ENCODE data around the gene LIFR.

GRCh38 chr5:38469707-38470267, 86.7 kb downstream of the LIFR start:
- TF ChIP-seq, protein P1, sequence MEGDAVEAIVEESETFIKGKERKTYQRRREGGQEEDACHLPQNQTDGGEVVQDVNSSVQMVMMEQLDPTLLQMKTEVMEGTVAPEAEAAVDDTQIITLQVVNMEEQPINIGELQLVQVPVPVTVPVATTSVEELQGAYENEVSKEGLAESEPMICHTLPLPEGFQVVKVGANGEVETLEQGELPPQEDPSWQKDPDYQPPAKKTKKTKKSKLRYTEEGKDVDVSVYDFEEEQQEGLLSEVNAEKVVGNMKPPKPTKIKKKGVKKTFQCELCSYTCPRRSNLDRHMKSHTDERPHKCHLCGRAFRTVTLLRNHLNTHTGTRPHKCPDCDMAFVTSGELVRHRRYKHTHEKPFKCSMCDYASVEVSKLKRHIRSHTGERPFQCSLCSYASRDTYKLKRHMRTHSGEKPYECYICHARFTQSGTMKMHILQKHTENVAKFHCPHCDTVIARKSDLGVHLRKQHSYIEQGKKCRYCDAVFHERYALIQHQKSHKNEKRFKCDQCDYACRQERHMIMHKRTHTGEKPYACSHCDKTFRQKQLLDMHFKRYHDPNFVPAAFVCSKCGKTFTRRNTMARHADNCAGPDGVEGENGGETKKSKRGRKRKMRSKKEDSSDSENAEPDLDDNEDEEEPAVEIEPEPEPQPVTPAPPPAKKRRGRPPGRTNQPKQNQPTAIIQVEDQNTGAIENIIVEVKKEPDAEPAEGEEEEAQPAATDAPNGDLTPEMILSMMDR (IDR thresholded peaks at IDR 0.05 in 8 of 11, conservative IDR thresholded peaks at IDR 0.05 in 3 of 11): no peak
- no peak for TF ChIP-seq POLR2AphosphoS5 (IDR thresholded peaks at IDR 0.05)
